ENCODE results near the gene EXOC6B. TPM values are rescaled to one million over a fixed set of nuclear protein-coding genes. Genes with fewer than 3 reads are reported as not detected.

Gene EXOC6B
- total and polyA plus RNA-seq, 4 donors: 5.8 to 45.9 (median 26.2) TPM

DNA sequence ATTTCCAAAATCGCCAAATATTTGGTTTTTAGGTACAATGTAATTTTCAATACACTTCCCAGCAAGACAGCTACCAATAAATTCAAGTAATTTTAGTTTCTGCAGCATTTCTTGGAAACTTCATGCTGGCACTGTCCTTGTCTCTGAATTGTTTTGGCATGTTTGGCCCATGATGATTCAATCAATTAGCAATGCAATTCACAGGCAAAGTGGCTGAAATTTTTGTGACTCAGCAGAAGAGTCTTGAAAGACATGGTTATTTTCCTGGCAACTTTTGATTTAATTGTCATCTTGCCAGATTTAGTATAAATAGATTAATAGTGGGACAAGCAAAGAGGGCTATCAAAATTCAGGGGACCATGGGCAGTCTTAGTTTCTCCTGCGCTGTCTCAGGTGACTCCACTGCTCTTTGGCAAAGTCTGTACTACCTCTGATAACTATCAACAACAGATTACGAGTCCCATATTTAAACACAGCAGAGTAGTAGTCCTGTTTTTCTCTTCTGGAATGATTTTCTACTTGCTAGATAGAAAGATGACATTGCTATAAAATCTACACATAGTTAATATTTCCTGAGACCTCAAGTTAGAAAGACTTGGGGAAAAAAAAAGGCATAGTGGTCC, 589.3 kb downstream of the EXOC6B start:
- H3K4me1 ChIP-seq (ENCODE audit: control insufficient read depth in 1 of 2, insufficient read depth in 2 of 2, low read length in 2 of 2): peaks cover 0 to 2% of the 10 kb centered on the region in 2 donors
- H3K27me3 ChIP-seq (ENCODE audit: control insufficient read depth in 1 of 2, insufficient read depth in 2 of 2, low read length in 1 of 2): no peaks in the 10 kb centered on the region
- no peak overlapping the region for H3K27ac ChIP-seq (ENCODE audit: low read depth in 1 of 2, low read length in 2 of 2)
- DNase-seq: no peak
- intact Hi-C loops (cut with DNase I): no loop called here
- H3K36me3 ChIP-seq (ENCODE audit: control insufficient read depth in 1 of 2, insufficient read depth in 2 of 2, low read length in 1 of 2): no peaks in the 10 kb centered on the region
- no peak overlapping the region for H3K4me3 ChIP-seq (ENCODE audit: low read length in 2 of 2)
- H3K9me3 ChIP-seq (ENCODE audit: control insufficient read depth, low read length): no peaks in the 10 kb centered on the region
- 43 to 47% methylated on average over 3 of the region's 3 CpGs for WGBS, 2 donors
- ATAC-seq (ENCODE audit: low FRiP score): no peak

DNA sequence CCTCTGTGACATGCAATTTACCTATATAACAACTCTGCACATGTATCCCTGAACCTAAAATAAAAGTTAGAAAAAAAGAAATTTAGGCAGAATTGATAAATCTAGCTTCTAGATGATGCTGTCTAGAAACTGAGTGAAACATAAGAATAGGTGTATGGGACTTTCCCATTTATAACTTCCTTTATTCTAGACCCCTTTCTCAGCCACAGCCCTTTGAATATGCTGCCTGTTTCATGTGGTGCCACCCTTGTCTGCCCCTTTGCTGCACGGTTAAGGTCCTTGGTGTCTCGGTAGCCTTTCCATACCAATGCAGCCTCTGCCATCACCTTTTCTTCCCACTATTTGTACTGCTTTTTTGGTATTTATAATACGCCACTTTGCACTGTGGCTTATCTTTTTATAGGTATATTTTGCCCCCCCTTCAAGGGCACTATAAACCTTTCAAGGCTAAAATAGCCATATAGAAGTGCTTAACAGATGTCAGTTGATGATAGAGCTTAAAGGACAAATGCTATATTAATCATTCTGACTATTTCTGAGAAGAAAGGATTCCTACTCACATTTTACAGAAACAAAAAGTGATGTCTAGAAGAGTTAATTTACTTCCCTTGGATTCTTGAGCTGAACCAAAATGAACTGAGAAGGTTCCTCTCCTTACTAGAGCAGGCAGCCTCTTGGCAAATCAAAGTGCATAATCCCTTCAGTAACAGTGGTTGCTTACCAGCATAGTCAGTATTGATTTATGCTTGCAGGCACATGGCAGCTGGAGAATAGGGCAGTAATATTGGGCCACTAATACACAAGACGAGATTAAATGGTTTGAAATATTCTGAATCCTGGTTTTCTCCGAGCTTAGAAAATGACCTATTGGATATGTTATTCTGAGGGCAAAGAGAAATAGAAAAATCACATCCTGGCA, 590.1 kb downstream of the EXOC6B start:
- DNase-seq (no peak), ATAC-seq (ENCODE audit: low FRiP score) (no peak)
- no peaks in the 10 kb centered on the region for H3K27me3 ChIP-seq (ENCODE audit: control insufficient read depth in 1 of 2, insufficient read depth in 2 of 2, low read length in 1 of 2)
- intact Hi-C loops (cut with DNase I): no loop called here
- H3K4me1 ChIP-seq (ENCODE audit: control insufficient read depth in 1 of 2, insufficient read depth in 2 of 2, low read length in 2 of 2): peaks cover 0 to 2% of the 10 kb centered on the region in 2 donors
- no peak overlapping the region for H3K4me3 ChIP-seq (ENCODE audit: low read length in 2 of 2)
- H3K36me3 ChIP-seq (ENCODE audit: control insufficient read depth in 1 of 2, insufficient read depth in 2 of 2, low read length in 1 of 2): no peaks in the 10 kb centered on the region
- H3K27ac ChIP-seq (ENCODE audit: low read depth in 1 of 2, low read length in 2 of 2): no peak overlapping the region
- WGBS, 2 donors: 74 to 78% methylated on average over 5 of the region's 5 CpGs
- no peaks in the 10 kb centered on the region for H3K9me3 ChIP-seq (ENCODE audit: control insufficient read depth, low read length)

GRCh38 chr2:72233211-72233610, 592.6 kb downstream of the EXOC6B start:
- no peak for ATAC-seq (ENCODE audit: low FRiP score)
- intact Hi-C loops (cut with DNase I): no loop called here
- H3K4me3 ChIP-seq (ENCODE audit: low read length in 2 of 2): no peak overlapping the region
- WGBS, 2 donors: 83 to 96% methylated on average over 2 of the region's 2 CpGs
- H3K4me1 ChIP-seq (ENCODE audit: control insufficient read depth in 1 of 2, insufficient read depth in 2 of 2, low read length in 2 of 2): peaks cover 0 to 2% of the 10 kb centered on the region in 2 donors
- H3K27ac ChIP-seq (ENCODE audit: low read depth in 1 of 2, low read length in 2 of 2): no peak overlapping the region
- no peak for DNase-seq
- no peaks in the 10 kb centered on the region for H3K9me3 ChIP-seq (ENCODE audit: control insufficient read depth, low read length)
- no peaks in the 10 kb centered on the region for H3K36me3 ChIP-seq (ENCODE audit: control insufficient read depth in 1 of 2, insufficient read depth in 2 of 2, low read length in 1 of 2)
- H3K27me3 ChIP-seq (ENCODE audit: control insufficient read depth in 1 of 2, insufficient read depth in 2 of 2, low read length in 1 of 2): no peaks in the 10 kb centered on the region

- Histone ChIP-seq H3K27me3 (ENCODE audit: control insufficient read depth in 1 of 2, insufficient read depth in 2 of 2, low read length in 1 of 2) (no peaks in the 10 kb centered on the region), H3K9me3 (ENCODE audit: control insufficient read depth, low read length) (no peaks in the 10 kb centered on the region), H3K27ac (ENCODE audit: low read depth in 1 of 2, low read length in 2 of 2) (no peak overlapping the region), H3K4me1 (ENCODE audit: control insufficient read depth in 1 of 2, insufficient read depth in 2 of 2, low read length in 2 of 2) (no peaks in the 10 kb centered on the region), H3K4me3 (ENCODE audit: low read length in 2 of 2) (no peak overlapping the region), H3K36me3 (ENCODE audit: control insufficient read depth in 1 of 2, insufficient read depth in 2 of 2, low read length in 1 of 2) (no peaks in the 10 kb centered on the region)
- no peak for ATAC-seq (ENCODE audit: low FRiP score)
- WGBS, 2 donors: 65 to 72% methylated on average over 3 of the region's 3 CpGs
- no peak for DNase-seq
- intact Hi-C loops (cut with DNase I): no loop called here
These were observed 602.8 kb downstream of the EXOC6B start for GRCh38 chr2:72222829-72223564.

- no peaks in the 10 kb centered on the region for H3K36me3 ChIP-seq (ENCODE audit: control insufficient read depth in 1 of 2, insufficient read depth in 2 of 2, low read length in 1 of 2)
- peaks cover 0 to under 1% of the 10 kb centered on the region in 2 donors for H3K4me1 ChIP-seq (ENCODE audit: control insufficient read depth in 1 of 2, insufficient read depth in 2 of 2, low read length in 2 of 2)
- H3K9me3 ChIP-seq (ENCODE audit: control insufficient read depth, low read length): no peaks in the 10 kb centered on the region
- no peak for ATAC-seq (ENCODE audit: low FRiP score)
- H3K4me3 ChIP-seq (ENCODE audit: low read length in 2 of 2): no peak overlapping the region
- intact Hi-C loops (cut with DNase I): no loop called here
- no peak overlapping the region for H3K27ac ChIP-seq (ENCODE audit: low read depth in 1 of 2, low read length in 2 of 2)
- H3K27me3 ChIP-seq (ENCODE audit: control insufficient read depth in 1 of 2, insufficient read depth in 2 of 2, low read length in 1 of 2): no peaks in the 10 kb centered on the region
- DNase-seq: no peak
- WGBS, 2 donors: 70 to 82% methylated on average over 2 of the region's 2 CpGs
These were observed 605.7 kb downstream of the EXOC6B start for GRCh38 chr2:72220170-72220569.

GRCh38 chr2:72214429-72215143, 611.2 kb downstream of the EXOC6B start:
- no peak for ATAC-seq (ENCODE audit: low FRiP score)
- H3K4me3 ChIP-seq (ENCODE audit: low read length in 2 of 2): no peak overlapping the region
- H3K27ac ChIP-seq (ENCODE audit: low read depth in 1 of 2, low read length in 2 of 2): no peak overlapping the region
- H3K36me3 ChIP-seq (ENCODE audit: control insufficient read depth in 1 of 2, insufficient read depth in 2 of 2, low read length in 1 of 2): peaks cover 0 to 1% of the 10 kb centered on the region in 2 donors
- no peak for DNase-seq
- no peaks in the 10 kb centered on the region for H3K9me3 ChIP-seq (ENCODE audit: control insufficient read depth, low read length)
- peaks cover 0 to 1% of the 10 kb centered on the region in 2 donors for H3K4me1 ChIP-seq (ENCODE audit: control insufficient read depth in 1 of 2, insufficient read depth in 2 of 2, low read length in 2 of 2)
- intact Hi-C loops (cut with DNase I): no loop called here
- 55 to 62% methylated on average over 4 of the region's 4 CpGs for WGBS, 2 donors
- H3K27me3 ChIP-seq (ENCODE audit: control insufficient read depth in 1 of 2, insufficient read depth in 2 of 2, low read length in 1 of 2): no peaks in the 10 kb centered on the region

GRCh38 chr2:72212486-72212855, 613.4 kb downstream of the EXOC6B start:
- ATAC-seq (ENCODE audit: low FRiP score) (no peak), DNase-seq (no peak)
- Histone ChIP-seq H3K27me3 (ENCODE audit: control insufficient read depth in 1 of 2, insufficient read depth in 2 of 2, low read length in 1 of 2) (no peaks in the 10 kb centered on the region), H3K9me3 (ENCODE audit: control insufficient read depth, low read length) (no peaks in the 10 kb centered on the region), H3K4me3 (ENCODE audit: low read length in 2 of 2) (no peak overlapping the region), H3K4me1 (ENCODE audit: control insufficient read depth in 1 of 2, insufficient read depth in 2 of 2, low read length in 2 of 2) (peaks cover 0 to 1% of the 10 kb centered on the region in 2 donors), H3K27ac (ENCODE audit: low read depth in 1 of 2, low read length in 2 of 2) (no peak overlapping the region), H3K36me3 (ENCODE audit: control insufficient read depth in 1 of 2, insufficient read depth in 2 of 2, low read length in 1 of 2) (peaks cover 0 to 1% of the 10 kb centered on the region in 2 donors)
- intact Hi-C loops (cut with DNase I): no loop called here
- WGBS, 2 donors: 93 to 100% methylated on average over 1 of the region's 1 CpG

GRCh38 chr2:72211777-72212485, 613.9 kb downstream of the EXOC6B start:
- Histone ChIP-seq H3K27ac (ENCODE audit: low read depth in 1 of 2, low read length in 2 of 2) (no peak overlapping the region), H3K9me3 (ENCODE audit: control insufficient read depth, low read length) (no peaks in the 10 kb centered on the region), H3K36me3 (ENCODE audit: control insufficient read depth in 1 of 2, insufficient read depth in 2 of 2, low read length in 1 of 2) (peaks cover 0 to 1% of the 10 kb centered on the region in 2 donors), H3K4me3 (ENCODE audit: low read length in 2 of 2) (no peak overlapping the region), H3K27me3 (ENCODE audit: control insufficient read depth in 1 of 2, insufficient read depth in 2 of 2, low read length in 1 of 2) (no peaks in the 10 kb centered on the region), H3K4me1 (ENCODE audit: control insufficient read depth in 1 of 2, insufficient read depth in 2 of 2, low read length in 2 of 2) (peaks cover 0 to 1% of the 10 kb centered on the region in 2 donors)
- ATAC-seq (ENCODE audit: low FRiP score): no peak
- DNase-seq: no peak
- 94 to 97% methylated on average over 2 of the region's 2 CpGs for WGBS, 2 donors
- intact Hi-C loops (cut with DNase I): no loop called here
